ENCODE data around the gene GPS2. TPM values are rescaled to one million over a fixed set of nuclear protein-coding genes. Genes with fewer than 3 reads are reported as not detected.

Gene GPS2
- total RNA-seq, 1 experiment from 2014 or later = 62.6 TPM

DNA sequence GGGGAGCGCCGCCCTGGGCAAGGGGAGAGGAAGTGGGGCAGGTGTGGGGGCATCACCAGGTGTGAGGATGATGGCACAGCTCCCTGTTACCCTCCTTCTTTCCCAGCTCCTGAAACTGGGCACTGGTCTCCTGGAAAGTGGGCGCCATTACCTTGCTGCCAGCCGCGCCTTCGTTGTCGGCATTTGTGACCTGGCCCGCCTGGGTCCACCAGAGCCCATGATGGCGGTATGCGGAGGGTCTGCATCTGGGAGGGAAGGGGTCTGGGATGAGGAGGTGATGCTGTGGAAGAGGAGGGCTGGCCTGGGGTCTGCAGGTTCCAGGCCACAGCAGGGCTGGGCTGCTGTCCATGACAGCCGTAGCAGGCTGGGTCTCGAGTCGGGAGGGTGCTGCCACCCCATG, 26.7 kb upstream of the GPS2 start:
- H2BK5ac ChIP-seq (ENCODE audit: insufficient read length, low read length) = no peak overlapping the region
- no peak overlapping the region for H3K23ac ChIP-seq (ENCODE audit: insufficient read length, low read depth, low read length)
- H3K27ac Mint-ChIP-seq = peak overlapping the region in 1 of 3 experiments; percentile 87; a peak in 1 of 7 replicates
- no peak overlapping the region for H2AK5ac ChIP-seq (ENCODE audit: insufficient read length, low read length)
- H3K4me1 ChIP-seq (ENCODE audit: insufficient read depth, low read length) = peaks cover 4% of the 10 kb centered on the region; the same call in 1 of the 2 replicates
- no peak overlapping the region for H4K91ac ChIP-seq (ENCODE audit: insufficient read length, low read depth, low read length)
- no peaks in the 10 kb centered on the region for H3K9me3 Mint-ChIP-seq
- H3K27me3 ChIP-seq (ENCODE audit: insufficient read depth, low read length) = no peaks in the 10 kb centered on the region
- no peak overlapping the region for H3K56ac ChIP-seq (ENCODE audit: insufficient read length, low read depth, low read length)
- H2BK120ac ChIP-seq (ENCODE audit: low read depth, low read length, poor library complexity, severe bottlenecking) = no peak overlapping the region
- no peak overlapping the region for H2BK15ac ChIP-seq (ENCODE audit: low read depth, low read length)
- H3K4me2 ChIP-seq (ENCODE audit: insufficient read depth, insufficient read length, low read length) = no peak overlapping the region
- no CpG with 5 or more reads among the region's 13 CpGs for WGBS (ENCODE audit: extremely low coverage, insufficient read length, low lambda C conversion rate)
- H3K79me1 ChIP-seq (ENCODE audit: insufficient read depth, low read depth, low read length, poor library complexity, severe bottlenecking) = no peaks in the 10 kb centered on the region
- no peaks in the 10 kb centered on the region; the same call in 1 of the 2 replicates for H3K27me3 Mint-ChIP-seq (ENCODE audit: low read depth)
- H2BK12ac ChIP-seq (ENCODE audit: insufficient read length, low read depth, low read length) = no peak overlapping the region
- no peak overlapping the region for H2AFZ ChIP-seq (ENCODE audit: low read length)
- DNase-seq = no peak
- no peaks in the 10 kb centered on the region for H3K9me3 ChIP-seq (ENCODE audit: control insufficient read depth, low read depth, low read length)
- no peak overlapping the region for H3K18ac ChIP-seq (ENCODE audit: insufficient read length, low read depth, low read length)
- H3K4ac ChIP-seq (ENCODE audit: low read depth, low read length) = no peak overlapping the region
- no peak overlapping the region for H3T11ph ChIP-seq (ENCODE audit: low read length)
- H3K14ac ChIP-seq (ENCODE audit: insufficient read depth, low read length) = no peak overlapping the region
- H4K20me1 ChIP-seq (ENCODE audit: control insufficient read depth, insufficient read depth, insufficient read length) = no peaks in the 10 kb centered on the region
- no peak overlapping the region for H3K27ac ChIP-seq (ENCODE audit: insufficient read length, low read depth, low read length)
- no peaks in the 10 kb centered on the region for H3K23me2 ChIP-seq (ENCODE audit: insufficient read length, low read depth, low read length, poor library complexity, severe bottlenecking)
- peaks cover 0 to 2% (median 0%) of the 10 kb centered on the region in 3 experiments; a peak in 2 of 7 replicates for H3K36me3 Mint-ChIP-seq (ENCODE audit: insufficient read depth in 1 of 3, low read depth in 3 of 3)
- H4K8ac ChIP-seq (replicated peaks; ENCODE audit: insufficient read length, low read depth, low read length) = no peak overlapping the region
- no peak overlapping the region for H3K9ac ChIP-seq (ENCODE audit: extremely low read depth, insufficient read length, low read length)
- no peak overlapping the region for H2BK20ac ChIP-seq (ENCODE audit: low read depth, low read length, poor library complexity, severe bottlenecking)
- no peak overlapping the region for H3K4me3 Mint-ChIP-seq
- H3K79me2 ChIP-seq (ENCODE audit: insufficient read depth, low read length) = no peaks in the 10 kb centered on the region
- H3K4me1 Mint-ChIP-seq = peaks cover 6 to 10% of the 10 kb centered on the region in 2 experiments
- TF ChIP-seq CTCF (conservative IDR thresholded peaks at IDR 0.05) = no peak
- H4K5ac ChIP-seq (ENCODE audit: insufficient read length, low read depth, low read length) = no peak overlapping the region

Measured in H9 (cell line).